Hepatocyte (in vitro differentiated cells): ENCODE measurements around the gene C3orf22.

Experiments used
- EZH2 ChIP-seq: fragments of 200-600 bp; sonication (generic); IDR thresholded peaks from 2 replicates; pipeline ENCODE4 v1.6.1; 2016; ENCODE audit warnings: antibody characterized with exemption, mild to moderate bottlenecking, borderline replicate concordance
- TF ChIP-seq, protein P1 (sequence below): fragments of 200-600 bp; sonication (generic); IDR thresholded peaks from 2 replicates; pipeline ENCODE4 v1.5.1; 2016; ENCODE audit warnings: antibody characterized with exemption, mild to moderate bottlenecking; ENCODE audit not compliant: poor library complexity

DNA sequence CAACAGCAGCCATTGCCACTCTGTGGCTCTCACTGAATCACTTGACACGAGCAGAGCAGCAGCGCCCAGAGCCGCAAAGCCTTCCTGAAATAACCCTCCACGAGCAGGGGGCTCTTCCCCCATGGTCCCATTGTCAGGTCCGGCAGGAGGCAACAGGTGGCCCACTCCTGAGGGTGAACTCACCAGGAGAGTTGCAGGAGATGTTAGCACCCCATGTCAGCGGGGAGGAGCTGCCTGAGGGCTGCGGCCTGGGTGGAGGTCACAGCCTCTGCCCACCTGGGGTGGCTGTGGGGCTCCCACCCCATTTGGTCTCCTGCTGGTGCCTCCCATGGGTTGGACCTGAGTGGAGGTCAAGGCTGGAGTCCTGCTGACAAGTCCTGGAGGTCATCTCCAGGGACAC is 12.3 kb upstream of the C3orf22 start:
- TF ChIP-seq, protein P1, sequence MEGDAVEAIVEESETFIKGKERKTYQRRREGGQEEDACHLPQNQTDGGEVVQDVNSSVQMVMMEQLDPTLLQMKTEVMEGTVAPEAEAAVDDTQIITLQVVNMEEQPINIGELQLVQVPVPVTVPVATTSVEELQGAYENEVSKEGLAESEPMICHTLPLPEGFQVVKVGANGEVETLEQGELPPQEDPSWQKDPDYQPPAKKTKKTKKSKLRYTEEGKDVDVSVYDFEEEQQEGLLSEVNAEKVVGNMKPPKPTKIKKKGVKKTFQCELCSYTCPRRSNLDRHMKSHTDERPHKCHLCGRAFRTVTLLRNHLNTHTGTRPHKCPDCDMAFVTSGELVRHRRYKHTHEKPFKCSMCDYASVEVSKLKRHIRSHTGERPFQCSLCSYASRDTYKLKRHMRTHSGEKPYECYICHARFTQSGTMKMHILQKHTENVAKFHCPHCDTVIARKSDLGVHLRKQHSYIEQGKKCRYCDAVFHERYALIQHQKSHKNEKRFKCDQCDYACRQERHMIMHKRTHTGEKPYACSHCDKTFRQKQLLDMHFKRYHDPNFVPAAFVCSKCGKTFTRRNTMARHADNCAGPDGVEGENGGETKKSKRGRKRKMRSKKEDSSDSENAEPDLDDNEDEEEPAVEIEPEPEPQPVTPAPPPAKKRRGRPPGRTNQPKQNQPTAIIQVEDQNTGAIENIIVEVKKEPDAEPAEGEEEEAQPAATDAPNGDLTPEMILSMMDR: no peak
- TF ChIP-seq EZH2: no peak
